Measurements from ENCODE around the gene HELZ.
"Not testable (repeated sequence)": the region's sequence is repeated elsewhere in the genome, so short reads cannot be mapped to it uniquely, and the experiment has no call there.

HELZ gene

GRCh38 chr17:67113486-67113885 lies 131.5 kb downstream of the HELZ start:
- no peak for DNase-seq (ENCODE audit: low spot score)

- DNase-seq (ENCODE audit: low spot score), result no peak
These were observed 133.2 kb downstream of the HELZ start for GRCh38 chr17:67111808-67112207.

- DNase-seq (ENCODE audit: low spot score), result no peak
These were observed 133.7 kb downstream of the HELZ start for GRCh38 chr17:67111327-67111726.

GRCh38 chr17:67110619-67111018 lies 134.4 kb downstream of the HELZ start:
- DNase-seq (ENCODE audit: low spot score), result no peak

- no peak for DNase-seq (ENCODE audit: low spot score)
These were observed 135.9 kb downstream of the HELZ start for GRCh38 chr17:67109111-67109510.

- no peak for DNase-seq (ENCODE audit: low spot score)
These were observed 136.9 kb downstream of the HELZ start for GRCh38 chr17:67107811-67108775.

GRCh38 chr17:67107171-67107570 lies 137.8 kb downstream of the HELZ start:
- no peak for DNase-seq (ENCODE audit: low spot score)

- DNase-seq (ENCODE audit: low spot score), result no peak
These were observed 139.8 kb downstream of the HELZ start for GRCh38 chr17:67105213-67105612.

GRCh38 chr17:67104641-67105040 lies 140.4 kb downstream of the HELZ start:
- not testable (repeated sequence) for DNase-seq (ENCODE audit: low spot score)

GRCh38 chr17:67098006-67098405 lies 147.0 kb downstream of the HELZ start:
- no peak for DNase-seq (ENCODE audit: low spot score)

GRCh38 chr17:67096609-67097008 lies 148.4 kb downstream of the HELZ start:
- no peak for DNase-seq (ENCODE audit: low spot score)

GRCh38 chr17:67095803-67096202 lies 149.2 kb downstream of the HELZ start:
- no peak for DNase-seq (ENCODE audit: low spot score)

GRCh38 chr17:67095291-67095690 lies 149.7 kb downstream of the HELZ start:
- not testable (repeated sequence) for DNase-seq (ENCODE audit: low spot score)

GRCh38 chr17:67093348-67093747 lies 151.6 kb downstream of the HELZ start:
- no peak for DNase-seq (ENCODE audit: low spot score)

- DNase-seq (ENCODE audit: low spot score), result not testable (repeated sequence)
These were observed 152.3 kb downstream of the HELZ start for GRCh38 chr17:67092710-67093109.

GRCh38 chr17:67092291-67092690 lies 152.7 kb downstream of the HELZ start:
- DNase-seq (ENCODE audit: low spot score), result no peak

GRCh38 chr17:67090341-67090740 lies 154.7 kb downstream of the HELZ start:
- DNase-seq (ENCODE audit: low spot score), result no peak

- DNase-seq (ENCODE audit: low spot score), result no peak
These were observed 156.4 kb downstream of the HELZ start for GRCh38 chr17:67088639-67089038.

GRCh38 chr17:67085406-67085805 lies 159.6 kb downstream of the HELZ start:
- no peak for DNase-seq (ENCODE audit: low spot score)

GRCh38 chr17:67082107-67082506 lies 162.9 kb downstream of the HELZ start:
- DNase-seq (ENCODE audit: low spot score), result no peak

GRCh38 chr17:67080804-67081203 lies 164.2 kb downstream of the HELZ start:
- no peak for DNase-seq (ENCODE audit: low spot score)

GRCh38 chr17:67079491-67079890 lies 165.5 kb downstream of the HELZ start:
- no peak for DNase-seq (ENCODE audit: low spot score)

- DNase-seq (ENCODE audit: low spot score), result no peak
These were observed 166.7 kb downstream of the HELZ start for GRCh38 chr17:67078292-67078691.

GRCh38 chr17:67076290-67076689 lies 168.7 kb downstream of the HELZ start:
- DNase-seq (ENCODE audit: low spot score), result no peak
